Epithelial cell of esophagus (primary cell): ENCODE measurements around the gene HSDL1.

Experiments used
- DNase-seq: peaks from one replicate; pipeline ENCODE4 v3.0.0; 2010; ENCODE audit warnings: low read depth
- H3K4me3 ChIP-seq: 2 replicates; pipeline ENCODE4 v1.5.1; 2011; ENCODE audit warnings: mild to moderate bottlenecking, low read length, control low read depth
- CTCF ChIP-seq: IDR thresholded peaks from 2 replicates; pipeline ENCODE4 v1.5.1; 2011; ENCODE audit warnings: low read depth, mild to moderate bottlenecking, low read length, control low read depth, inconsistent platforms; ENCODE audit not compliant: insufficient read depth; ENCODE audit errors: missing control alignments

Gene HSDL1

GRCh38 chr16:84087466-84088151 lies 57.4 kb downstream of the HSDL1 start:
- TF ChIP-seq CTCF: no peak
- no peak overlapping the region for H3K4me3 ChIP-seq
- DNase-seq: no peak

GRCh38 chr16:84087001-84087400 lies 58.0 kb downstream of the HSDL1 start:
- no peak for TF ChIP-seq CTCF
- no peak overlapping the region for H3K4me3 ChIP-seq
- no peak for DNase-seq

GRCh38 chr16:84086341-84086740 lies 58.6 kb downstream of the HSDL1 start:
- H3K4me3 ChIP-seq: no peak overlapping the region
- TF ChIP-seq CTCF: no peak
- no peak for DNase-seq

GRCh38 chr16:84085773-84086172 lies 59.2 kb downstream of the HSDL1 start:
- no peak for DNase-seq
- TF ChIP-seq CTCF: no peak
- no peak overlapping the region for H3K4me3 ChIP-seq

- no peak overlapping the region for H3K4me3 ChIP-seq
- TF ChIP-seq CTCF: no peak
- DNase-seq: no peak
These were observed 59.7 kb downstream of the HSDL1 start for GRCh38 chr16:84085271-84085667.

- peak; percentile 91 for TF ChIP-seq CTCF
- H3K4me3 ChIP-seq: no peak overlapping the region
- peak; percentile 85 for DNase-seq
These were observed 60.3 kb downstream of the HSDL1 start for GRCh38 chr16:84084570-84085270.

- TF ChIP-seq CTCF: no peak
- no peak for DNase-seq
- no peak overlapping the region for H3K4me3 ChIP-seq
These were observed 62.0 kb downstream of the HSDL1 start for GRCh38 chr16:84082835-84083569.
